ENCODE results near the gene DKKL1.
"Not testable (repeated sequence)": the region's sequence is repeated elsewhere in the genome, so short reads cannot be mapped to it uniquely, and the experiment has no call there.

The DKKL1 gene

GRCh38 chr19:49363268-49364082 is at the start of gene DKKL1:
Gene DKKL1, plus strand, starts transcription at chr19:49363877. Its CDS starts 122 bp downstream, at chr19:49363999.
- peak; percentile 74 for DNase-seq (ENCODE audit: low spot score)

GRCh38 chr19:49315111-49315510 is 48.6 kb upstream of the DKKL1 start:
- DNase-seq (ENCODE audit: low spot score) = no peak

GRCh38 chr19:49316284-49316683 is 47.4 kb upstream of the DKKL1 start:
- DNase-seq (ENCODE audit: low spot score) = no peak

- no peak for DNase-seq (ENCODE audit: low spot score)
These were observed 45.4 kb upstream of the DKKL1 start for GRCh38 chr19:49318296-49318695.

- no peak for DNase-seq (ENCODE audit: low spot score)
These were observed 38.7 kb upstream of the DKKL1 start, which contains the start of gene SLC6A16 for GRCh38 chr19:49324801-49325576. Gene SLC6A16, minus strand, starts transcription at chr19:49325191. Its CDS starts 13,844 bp downstream, at chr19:49311347.

GRCh38 chr19:49325756-49326155 is 37.9 kb upstream of the DKKL1 start:
- not testable (repeated sequence) for DNase-seq (ENCODE audit: low spot score)

GRCh38 chr19:49326165-49326704 is 37.4 kb upstream of the DKKL1 start:
- no peak for DNase-seq (ENCODE audit: low spot score)

- peak; percentile 28 for DNase-seq (ENCODE audit: low spot score)
These were observed 35.7 kb upstream of the DKKL1 start for GRCh38 chr19:49327878-49328544.

- no peak for DNase-seq (ENCODE audit: low spot score)
These were observed 34.9 kb upstream of the DKKL1 start for GRCh38 chr19:49328741-49329140.

- DNase-seq (ENCODE audit: low spot score) = not testable (repeated sequence)
These were observed 32.5 kb upstream of the DKKL1 start for GRCh38 chr19:49331187-49331586.

GRCh38 chr19:49331616-49332055 is 32.0 kb upstream of the DKKL1 start:
- DNase-seq (ENCODE audit: low spot score) = peak; percentile 8

- not testable (repeated sequence) for DNase-seq (ENCODE audit: low spot score)
These were observed 30.8 kb upstream of the DKKL1 start for GRCh38 chr19:49332691-49333417.

- no peak for DNase-seq (ENCODE audit: low spot score)
These were observed 30.3 kb upstream of the DKKL1 start for GRCh38 chr19:49333418-49333805.

GRCh38 chr19:49333811-49334288 is 29.8 kb upstream of the DKKL1 start:
- DNase-seq (ENCODE audit: low spot score) = no peak

GRCh38 chr19:49335071-49335783 is 28.4 kb upstream of the DKKL1 start, which contains the start of gene CD37:
Gene CD37, plus strand, starts transcription at chr19:49335406. Its CDS starts 135 bp downstream, at chr19:49335541.
- DNase-seq (ENCODE audit: low spot score) = peak; percentile 8

- DNase-seq (ENCODE audit: low spot score) = no peak
These were observed 27.7 kb upstream of the DKKL1 start for GRCh38 chr19:49335784-49336481.

- no peak for DNase-seq (ENCODE audit: low spot score)
These were observed 27.0 kb upstream of the DKKL1 start for GRCh38 chr19:49336482-49337266.

- DNase-seq (ENCODE audit: low spot score) = no peak
These were observed 26.2 kb upstream of the DKKL1 start for GRCh38 chr19:49337267-49338022.
